H1 (cell line): Measurements from ENCODE around the gene SPPL2A.

Source experiments
- CEBPB ChIP-seq: IDR thresholded peaks from 2 replicates; pipeline ENCODE4 v1.6.1; 2012; ENCODE audit warnings: low read depth, low read length
- CHD1 ChIP-seq: IDR thresholded peaks from 2 replicates; pipeline ENCODE4 v1.6.1; 2012; ENCODE audit warnings: low read depth, low read length, improper control_type of control experiment
- CTCF ChIP-seq, 3 experiments: IDR thresholded peaks; 1 replicate in 2 of 3; 2 replicates in 1 of 3; pipeline versions ENCODE4 v1.5.1 to v1.6.1; 2011; ENCODE audit warnings: low read length in 3 of 3, mild to moderate bottlenecking in 3 of 3, inconsistent platforms in 2 of 3, low read depth in 1 of 3, moderate library complexity in 1 of 3; ENCODE audit not compliant: insufficient read depth in 1 of 3; ENCODE audit errors: control extremely low read depth in 1 of 3
- EGR1 ChIP-seq: IDR thresholded peaks from 2 replicates; pipeline ENCODE4 v1.6.1; 2011; ENCODE audit warnings: low read depth, low read length, borderline replicate concordance
- JUN ChIP-seq: IDR thresholded peaks from 2 replicates; pipeline ENCODE4 v1.6.1; 2011; ENCODE audit warnings: low read depth, mild to moderate bottlenecking, improper control_type of control experiment, low read length
- NRF1 ChIP-seq: IDR thresholded peaks from 2 replicates; pipeline ENCODE4 v1.6.1; 2011; ENCODE audit warnings: mild to moderate bottlenecking, low read depth, low read length, improper control_type of control experiment
- RFX5 ChIP-seq: IDR thresholded peaks from 2 replicates; pipeline ENCODE4 v1.6.1; 2011; ENCODE audit warnings: low read depth, low read length, improper control_type of control experiment, borderline replicate concordance
- SIX5 ChIP-seq: IDR thresholded peaks from 2 replicates; pipeline ENCODE4 v1.6.1; 2011; ENCODE audit warnings: mild to moderate bottlenecking, low read depth, low read length
- TAF1 ChIP-seq: IDR thresholded peaks from 2 replicates; pipeline ENCODE4 v1.6.1; 2011; ENCODE audit warnings: mild to moderate bottlenecking, low read depth, low read length

- TF ChIP-seq CTCF (IDR thresholded peaks at IDR 0.05; ENCODE audit: control extremely low read depth in 1 of 3, insufficient read depth in 1 of 3, low read depth in 1 of 3, low read length in 3 of 3), result no peak
- no peak for TF ChIP-seq CEBPB
- no peak for TF ChIP-seq NRF1
- TF ChIP-seq RFX5, result no peak
- TF ChIP-seq SIX5, result no peak
- no peak for TF ChIP-seq TAF1
- no peak for TF ChIP-seq CHD1
- no peak for TF ChIP-seq JUN
- no peak for TF ChIP-seq EGR1
Observed at GRCh38 chr15:50813865-50814264, 48.4 kb upstream of the SPPL2A start.
